ENCODE results near the gene POLG2.
"Not testable (repeated sequence)": the region's sequence is repeated elsewhere in the genome, so short reads cannot be mapped to it uniquely, and the experiment has no call there.

Gene POLG2

DNA sequence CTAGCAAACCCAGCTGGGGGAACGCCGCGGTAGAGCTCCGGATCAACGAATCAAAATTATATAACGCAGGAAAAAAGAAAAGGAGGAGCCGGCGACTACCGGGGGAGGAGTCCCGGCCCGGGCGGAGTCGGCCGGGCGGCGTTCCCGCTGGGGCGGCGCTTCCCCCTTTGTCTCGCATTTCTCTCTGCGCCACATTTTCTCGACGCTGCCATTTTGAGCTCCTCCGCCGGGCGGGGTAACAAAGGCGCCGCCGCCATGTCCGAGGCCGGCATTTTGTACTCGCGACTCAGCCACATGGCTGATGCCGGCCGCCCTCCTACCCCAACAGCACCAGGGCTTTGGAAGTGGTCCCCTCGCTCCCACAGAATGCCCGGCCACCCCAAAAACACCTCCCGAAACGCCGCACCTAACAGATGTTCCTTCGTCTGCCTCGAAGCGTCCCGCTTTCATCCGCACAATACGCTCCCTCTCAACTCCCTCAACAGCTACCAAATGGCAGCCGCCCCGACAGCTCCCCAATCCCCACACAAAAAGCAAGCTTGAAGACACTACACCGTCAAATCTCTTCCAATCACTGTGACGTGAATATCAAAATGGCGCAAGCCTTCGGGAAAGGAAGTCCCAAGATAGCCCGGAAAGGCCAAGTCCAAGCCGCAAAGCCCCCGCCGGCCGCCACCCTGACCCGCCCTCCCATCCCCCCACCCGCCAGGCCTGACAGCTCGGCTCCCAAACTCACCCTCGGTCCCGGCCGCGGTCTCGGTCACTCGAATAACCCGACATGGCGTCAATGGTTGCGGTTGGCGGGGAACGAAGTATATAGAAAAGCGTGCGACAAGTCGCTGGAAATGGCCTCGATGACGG is 8.7 kb upstream of the POLG2 start:
- no peak for DNase-seq

DNA sequence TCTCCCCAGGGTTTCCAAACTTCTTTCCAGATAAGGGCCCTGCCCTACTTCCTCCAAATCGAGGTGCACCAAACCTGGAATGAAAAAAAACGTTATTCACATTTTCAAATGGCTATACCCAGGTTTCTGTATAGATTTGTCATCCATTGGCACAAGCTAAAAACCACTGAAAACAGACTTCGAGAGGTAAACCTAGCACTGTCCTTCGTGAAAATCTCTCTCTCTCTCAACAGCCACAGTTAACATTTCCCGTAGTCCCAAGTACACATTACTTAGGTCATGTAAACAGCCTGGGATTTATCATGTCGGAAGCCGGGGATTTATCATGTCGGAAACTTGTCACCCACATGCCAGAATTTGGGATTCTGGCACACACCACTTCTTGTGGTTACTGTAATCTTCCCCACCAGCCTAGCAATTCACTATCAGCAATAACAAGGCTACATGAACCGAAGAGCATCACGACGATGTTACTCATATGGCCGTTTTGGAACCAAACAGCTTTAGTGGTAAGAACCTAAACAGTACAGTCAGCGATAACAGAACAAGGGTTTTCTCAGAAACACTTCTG is 8.0 kb upstream of the POLG2 start:
- DNase-seq: no peak

- DNase-seq: no peak
Observed at GRCh38 chr17:64503821-64504768, 7.2 kb upstream of the POLG2 start.

- DNase-seq: no peak
Observed at GRCh38 chr17:64503341-64503740, 6.5 kb upstream of the POLG2 start.

- DNase-seq: no peak
Observed at GRCh38 chr17:64502809-64503208, 6.0 kb upstream of the POLG2 start.

- no peak for DNase-seq
Observed at GRCh38 chr17:64502021-64502420, 5.2 kb upstream of the POLG2 start.

DNA sequence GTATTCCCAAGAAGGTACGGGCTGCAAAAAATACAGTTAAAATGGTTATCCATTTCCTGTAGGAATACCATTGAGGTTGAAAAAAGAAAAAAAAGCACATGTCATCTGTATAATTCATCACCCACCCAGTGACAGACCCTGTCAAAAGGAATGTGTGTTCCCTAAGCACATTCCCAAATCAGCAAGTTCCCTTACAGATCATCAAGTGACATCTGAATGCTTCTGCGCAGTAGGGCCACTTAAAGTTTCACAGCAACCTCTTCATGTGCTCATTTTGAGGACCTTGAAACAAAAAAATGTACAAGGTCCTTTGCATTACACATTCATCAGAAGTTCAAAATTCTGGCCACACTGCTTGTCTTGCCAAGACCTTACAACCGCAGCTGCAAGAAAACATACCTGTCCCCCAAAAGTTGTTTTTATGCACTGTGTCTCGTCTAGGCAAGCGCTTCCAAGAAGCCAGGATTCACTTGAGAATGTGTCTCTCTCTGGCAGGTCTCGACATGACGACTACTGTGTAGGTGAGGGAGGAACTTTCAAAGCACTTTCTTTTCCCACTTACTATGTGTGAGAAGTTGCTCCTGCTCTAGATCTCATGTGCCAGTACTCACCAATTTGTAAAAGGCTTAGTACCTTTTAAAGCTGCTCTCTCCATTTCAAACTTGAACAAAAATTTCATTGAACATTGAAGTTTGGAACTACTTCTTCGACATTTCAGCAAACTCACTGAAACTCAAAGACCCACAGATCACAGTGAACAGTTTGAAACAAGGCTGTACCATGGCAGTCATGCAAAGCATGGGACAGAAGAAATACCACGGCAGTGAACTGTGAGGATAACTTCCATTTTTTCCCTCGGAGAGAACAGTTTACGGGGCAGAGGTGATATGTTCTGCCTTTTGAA is 4.3 kb upstream of the POLG2 start:
- DNase-seq: no peak

GRCh38 chr17:64500487-64500859 is 3.6 kb upstream of the POLG2 start:
- DNase-seq: no peak

GRCh38 chr17:64499805-64500486 is 3.1 kb upstream of the POLG2 start:
- no peak for DNase-seq

- DNase-seq: no peak
Observed at GRCh38 chr17:64498308-64499203, 1.7 kb upstream of the POLG2 start.

DNA sequence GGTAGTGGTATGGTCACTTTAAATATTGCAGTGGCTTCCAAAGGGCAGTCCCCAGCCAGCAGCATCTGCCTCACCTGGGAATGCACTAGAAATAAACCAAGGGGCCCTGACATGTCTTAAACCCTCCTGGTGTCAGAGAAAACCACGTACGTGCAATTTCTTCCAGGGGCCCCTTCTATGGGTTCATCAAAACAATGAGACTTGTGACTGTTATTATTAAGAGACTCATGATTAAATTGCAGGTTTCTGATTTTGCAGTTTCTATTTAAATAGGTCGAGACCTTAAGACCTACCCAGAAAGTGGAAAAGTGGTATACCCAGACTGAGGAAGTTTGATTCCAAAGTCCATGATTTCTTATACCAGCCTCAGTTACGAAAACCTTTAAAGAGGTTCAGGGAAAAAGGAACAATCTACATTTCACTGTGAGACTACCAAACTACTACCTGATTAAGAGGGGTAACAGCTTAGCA is 746 bp upstream of the POLG2 start:
- DNase-seq: no peak

GRCh38 chr17:64496348-64496785 is 487 bp downstream of the POLG2 start:
- no peak for DNase-seq

GRCh38 chr17:64495300-64495699 is 1.6 kb downstream of the POLG2 start:
- DNase-seq: not testable (repeated sequence)

- no peak for DNase-seq
Observed at GRCh38 chr17:64494121-64494520, 2.7 kb downstream of the POLG2 start.

DNA sequence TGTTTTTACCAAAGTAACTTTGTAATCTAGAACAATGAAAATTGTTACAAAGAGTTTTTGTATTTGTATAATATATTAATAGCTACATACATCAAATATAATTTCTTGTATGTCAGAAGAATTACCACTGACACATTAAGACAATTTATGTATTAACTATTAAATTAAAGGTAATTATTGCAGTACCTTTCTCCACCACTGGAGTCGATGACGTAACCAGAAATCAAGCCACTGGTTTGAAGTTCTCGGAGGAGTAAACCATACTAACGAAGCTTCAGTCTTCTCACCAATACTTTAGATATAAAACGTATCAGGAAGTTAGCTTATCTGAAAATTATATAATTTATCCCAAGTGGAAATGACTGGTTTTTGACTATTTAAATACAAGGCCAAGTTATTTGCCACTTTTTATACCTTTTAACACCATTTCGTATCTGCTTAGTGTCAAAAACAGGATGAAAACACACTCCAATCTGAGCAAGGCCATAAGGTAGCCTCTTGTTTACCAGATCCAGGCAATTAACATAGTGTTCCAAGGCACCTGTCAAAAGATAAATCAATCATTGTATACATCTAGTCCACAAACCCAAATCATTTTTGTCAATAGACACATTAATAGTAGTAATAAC is 4.3 kb downstream of the POLG2 start:
- no peak for DNase-seq

DNA sequence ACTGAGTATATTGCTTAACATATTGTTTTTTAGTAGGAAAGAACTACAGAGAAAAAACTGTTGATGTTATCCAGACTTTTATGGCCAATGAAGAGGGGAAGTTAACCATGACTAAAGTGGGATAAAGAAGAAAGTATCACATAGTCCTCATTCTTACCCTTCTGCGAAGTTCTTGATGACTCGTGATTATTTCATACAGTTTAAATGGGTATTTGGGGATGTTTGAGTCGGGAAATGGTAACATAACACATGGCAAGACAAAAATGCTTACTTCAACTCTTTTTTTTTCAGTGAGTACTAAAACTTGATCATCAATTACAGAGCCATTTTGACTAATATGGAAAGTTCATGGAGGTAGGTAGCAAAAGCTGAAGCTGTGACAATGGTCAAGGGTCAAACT is 4.9 kb downstream of the POLG2 start:
- no peak for DNase-seq

- no peak for DNase-seq
Observed at GRCh38 chr17:64491034-64491860, 5.6 kb downstream of the POLG2 start.

GRCh38 chr17:64488301-64488700 is 8.6 kb downstream of the POLG2 start:
- no peak for DNase-seq

GRCh38 chr17:64484380-64484779 is 12.5 kb downstream of the POLG2 start:
- no peak for DNase-seq

Measured in cortex of kidney (tissue), 1 donor.